HL-60/S4 treated with retinoic acid at 250 ng/mL for 4 days and 3 days (cell line): ENCODE results near the gene EZH2.

Source experiments
- in situ Hi-C: fragments of 300-500 bp; cut with MboI; formaldehyde crosslinking; loops from 2 replicates; pipeline ENCODE4 v1.7.0; 2022; ENCODE audit warnings: low sequenced_read_pairs

The EZH2 gene

DNA sequence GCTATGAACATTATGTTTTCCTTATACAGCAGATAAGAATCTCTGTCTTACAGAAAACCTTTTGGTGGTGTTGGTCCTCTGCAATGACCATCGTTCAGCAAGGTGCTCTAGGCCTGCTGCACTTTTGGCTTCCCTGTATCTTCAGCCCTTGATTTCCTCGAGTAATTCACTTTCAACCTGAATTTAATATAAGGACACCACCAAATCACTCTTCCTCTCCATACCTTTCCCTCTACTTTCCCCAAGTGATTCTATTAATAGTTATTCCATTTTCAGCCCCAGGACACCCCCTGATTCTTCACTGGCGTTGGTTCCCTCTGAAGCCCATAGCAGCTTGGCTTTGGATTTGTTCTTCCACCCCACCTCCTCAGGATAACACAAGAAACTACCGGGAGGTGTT is 72.2 kb downstream of the EZH2 start:
- in situ Hi-C loops = no loop called here

DNA sequence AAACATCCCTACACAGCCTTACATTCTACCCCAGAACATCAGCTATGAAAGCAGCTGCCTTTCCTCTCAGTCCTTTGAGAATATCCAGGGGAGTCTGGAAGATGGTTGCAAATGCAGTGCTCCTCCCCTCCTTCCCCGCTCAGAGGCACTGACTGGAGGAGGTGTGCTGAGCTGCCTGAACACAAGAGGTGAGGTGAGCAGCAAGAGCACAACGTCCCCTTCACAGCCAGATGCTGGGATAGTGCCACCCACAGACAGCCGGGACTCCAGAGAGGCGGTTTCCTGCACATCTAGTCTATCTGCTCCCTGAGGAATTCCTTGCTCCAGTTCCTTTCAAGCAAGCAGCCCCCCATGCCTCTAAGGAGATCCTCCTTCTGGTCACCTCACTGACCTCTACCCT is 74.2 kb downstream of the EZH2 start:
- in situ Hi-C loops = no loop called here

DNA sequence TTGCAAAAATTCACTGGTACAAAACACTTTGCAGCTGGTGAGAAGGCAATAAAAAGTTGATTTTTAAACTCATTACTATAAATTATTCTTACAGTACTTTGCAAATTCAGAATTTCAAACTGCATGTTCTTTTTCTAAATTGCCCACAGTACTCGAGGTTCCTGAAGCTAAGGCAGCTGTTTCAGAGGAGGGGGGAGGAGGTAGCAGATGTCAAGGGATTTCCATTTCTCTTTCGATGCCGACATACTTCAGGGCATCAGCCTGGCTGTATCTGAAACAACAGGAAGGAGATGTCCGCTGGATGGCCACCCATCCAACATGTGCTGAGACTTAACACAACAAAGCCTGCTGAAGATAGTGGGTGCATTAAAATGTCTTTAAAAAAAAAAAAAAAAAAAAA is 76.7 kb downstream of the EZH2 start:
- in situ Hi-C loops = no loop called here

DNA sequence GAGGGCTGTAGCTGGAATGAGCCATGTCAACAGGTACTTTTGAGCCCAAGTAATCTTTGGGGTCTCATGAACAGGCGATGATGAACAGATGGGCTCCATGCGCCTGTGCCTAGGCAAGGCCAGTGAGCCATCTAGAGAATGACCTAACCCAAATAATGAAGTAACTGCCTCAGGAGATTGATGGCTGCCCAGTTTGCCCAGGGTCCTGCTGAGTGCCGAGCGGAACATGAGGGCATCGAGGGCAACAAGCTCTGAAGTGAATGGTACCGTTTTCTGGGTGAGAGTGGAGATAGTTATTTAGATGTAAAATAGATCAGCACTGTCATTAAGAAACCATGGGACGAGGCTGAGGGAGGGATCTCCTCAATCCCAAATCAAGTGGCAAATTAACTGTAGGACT is 77.9 kb downstream of the EZH2 start:
- in situ Hi-C loops = no loop called here

DNA sequence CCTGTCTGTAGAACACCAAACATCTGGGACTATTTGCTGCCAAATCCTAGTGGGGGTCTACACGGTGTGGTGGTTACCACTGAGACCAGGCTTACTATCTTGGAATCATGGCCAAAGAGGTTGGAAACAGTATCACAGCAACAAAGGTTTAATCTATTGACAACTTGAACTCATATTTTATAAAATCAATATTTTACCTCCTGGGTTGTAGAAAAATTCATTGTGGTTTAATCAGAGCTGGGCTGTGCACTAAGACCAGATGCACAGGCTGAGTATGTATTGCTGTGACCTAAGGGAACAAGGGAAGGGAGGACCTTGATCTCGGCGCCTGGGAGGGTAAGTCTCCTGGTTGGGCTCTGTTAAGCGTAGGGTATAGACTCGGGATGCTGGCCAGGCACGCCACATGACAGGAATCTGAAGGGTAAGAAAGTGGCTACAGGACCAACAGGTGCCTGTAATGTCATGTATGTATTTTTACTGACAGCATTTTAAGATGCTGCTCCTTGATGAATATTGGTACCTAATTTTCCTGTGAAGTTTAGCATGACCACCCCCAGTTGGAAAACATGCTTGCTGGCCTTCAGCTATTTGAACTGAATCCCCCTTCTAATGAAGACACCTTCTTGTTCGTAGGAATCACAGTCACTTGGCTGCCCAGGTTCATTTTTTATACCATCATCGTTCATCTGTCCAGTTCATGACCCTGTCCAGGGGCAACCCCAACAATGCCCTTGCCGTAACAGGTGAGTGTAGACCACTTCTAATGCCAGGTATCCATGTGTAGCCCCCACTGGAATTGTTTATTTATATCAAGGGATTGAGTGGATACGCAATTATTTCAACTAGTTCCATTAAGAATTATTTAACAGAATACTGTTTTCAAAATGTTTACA is 79.5 kb downstream of the EZH2 start:
- in situ Hi-C loops = no loop called here

DNA sequence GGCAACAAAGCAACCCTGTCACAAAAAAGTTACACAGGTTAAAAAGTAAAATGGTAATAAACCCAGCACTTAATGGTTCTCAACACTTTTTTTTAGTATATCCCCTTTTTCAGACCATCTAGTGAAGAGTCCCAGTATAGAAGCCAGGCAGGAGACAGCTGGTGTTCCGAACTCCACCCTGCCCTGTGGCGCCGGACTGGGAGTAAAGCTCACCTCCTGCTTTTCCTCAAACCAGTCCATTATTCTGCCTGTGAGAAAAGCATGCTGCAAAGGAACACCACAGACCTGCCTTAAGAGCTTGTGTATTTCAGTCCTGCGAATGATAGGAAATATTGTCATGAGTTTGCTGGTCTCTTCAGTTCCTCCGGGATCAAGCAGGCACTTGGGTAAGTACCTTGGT is 81.0 kb downstream of the EZH2 start:
- in situ Hi-C loops = no loop called here

DNA sequence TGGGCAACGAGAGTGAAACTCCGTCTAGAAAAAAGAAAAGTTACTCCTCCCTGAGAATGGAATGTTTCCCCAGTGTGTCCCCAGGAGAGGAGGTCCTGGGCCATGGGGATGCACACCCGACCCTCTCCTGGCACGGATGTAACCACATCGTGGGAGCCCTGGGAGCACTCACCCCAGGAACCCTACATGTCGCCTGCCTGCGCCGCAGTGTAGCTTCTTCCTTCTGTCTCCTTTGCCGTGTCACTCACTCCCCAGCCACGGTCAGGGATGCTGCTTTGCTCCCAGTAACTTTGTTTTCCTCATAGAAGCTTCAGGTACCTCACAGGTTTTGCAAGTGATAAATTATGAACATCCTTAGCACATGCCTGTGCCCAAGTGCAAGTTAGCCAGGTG is 82.0 kb downstream of the EZH2 start:
- in situ Hi-C loops = no loop called here

DNA sequence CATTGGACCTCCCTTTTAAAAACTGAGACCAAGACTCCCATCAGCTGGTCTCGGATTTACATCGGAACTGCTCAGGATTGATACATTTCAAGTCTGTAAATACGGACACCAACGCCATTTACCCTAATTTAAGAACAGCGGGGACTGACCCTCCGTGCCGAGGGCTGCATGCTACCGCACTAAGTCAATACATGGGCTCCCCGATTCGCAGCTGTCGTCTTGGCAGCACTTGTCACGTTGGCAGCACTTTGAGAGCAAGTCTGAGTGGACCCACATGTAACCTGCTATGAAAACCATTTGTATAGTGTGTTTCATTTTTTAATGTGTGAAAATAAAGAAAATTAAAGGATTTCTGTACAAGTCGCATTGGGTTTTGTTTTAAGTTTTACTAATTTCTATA is 83.4 kb downstream of the EZH2 start:
- in situ Hi-C loops = no loop called here

DNA sequence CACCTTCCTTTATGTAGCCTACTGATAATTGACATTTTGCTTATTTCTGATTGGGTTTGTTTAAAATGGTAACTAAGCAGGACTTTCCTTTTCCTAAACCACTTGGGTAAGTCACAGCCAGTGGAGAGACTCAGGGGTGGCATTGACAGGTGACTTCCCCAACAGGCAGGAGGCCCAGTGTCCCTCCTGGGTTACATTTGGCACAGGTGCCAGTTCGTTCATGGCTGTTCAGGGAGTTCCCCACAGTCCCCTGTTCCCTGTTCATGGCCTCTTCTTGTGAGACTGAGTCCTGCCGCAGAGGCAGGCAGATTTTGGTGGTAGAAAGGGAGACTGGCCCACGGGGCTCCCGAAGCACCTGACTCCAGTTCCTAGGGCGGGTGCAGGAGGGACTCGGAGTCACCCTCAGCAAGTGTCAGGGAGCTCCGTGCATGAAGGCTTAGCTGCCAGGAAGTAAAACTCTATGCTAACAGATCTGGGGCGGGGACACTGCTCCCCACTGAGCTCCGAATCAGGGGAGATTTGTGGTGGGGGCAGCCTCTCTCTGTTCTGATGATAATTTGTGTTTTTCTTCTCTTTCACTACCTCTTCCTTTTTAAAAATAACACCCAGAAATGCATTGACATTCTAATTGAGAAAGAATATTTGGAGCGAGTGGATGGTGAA is 84.1 kb downstream of the EZH2 start:
- in situ Hi-C loops = no loop called here

DNA sequence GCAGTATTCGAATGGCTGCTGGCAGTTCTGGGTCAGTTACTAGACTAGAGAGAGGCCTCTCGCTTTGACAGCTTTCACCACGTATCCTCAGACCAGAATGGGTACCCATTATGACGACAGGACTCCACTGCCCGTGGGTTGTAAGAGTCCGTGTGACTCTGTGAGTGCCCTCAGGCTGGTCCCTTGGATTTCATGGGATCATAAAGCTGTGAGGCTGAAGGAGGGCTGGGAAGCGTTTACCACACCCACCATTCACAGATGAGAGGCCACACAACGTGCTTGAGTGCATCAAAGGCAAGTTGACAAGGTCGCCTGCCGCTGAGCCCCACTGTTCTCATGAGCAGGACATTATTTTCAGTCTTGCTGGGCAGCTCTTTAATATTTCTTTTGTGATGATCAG is 87.2 kb downstream of the EZH2 start:
- in situ Hi-C loops = no loop called here

DNA sequence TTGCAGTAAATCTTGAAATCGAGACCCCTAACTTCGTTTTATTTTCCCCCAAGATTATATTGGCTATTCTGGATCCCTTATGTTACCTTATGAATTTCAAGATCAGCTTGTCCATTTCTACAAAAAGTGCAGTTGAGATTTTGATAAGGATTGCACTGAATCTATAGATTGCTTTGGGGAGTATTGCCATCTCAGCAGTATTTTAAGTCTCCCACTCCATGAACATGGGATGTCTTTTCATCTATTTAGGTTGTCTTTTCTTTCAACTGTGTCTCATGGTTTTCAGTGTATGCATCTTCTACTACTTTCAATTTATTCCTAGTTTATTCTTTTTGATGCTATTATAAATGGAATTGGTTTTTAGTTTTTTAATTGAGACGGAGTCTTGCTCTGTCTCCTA is 89.6 kb downstream of the EZH2 start:
- in situ Hi-C loops = no loop called here

DNA sequence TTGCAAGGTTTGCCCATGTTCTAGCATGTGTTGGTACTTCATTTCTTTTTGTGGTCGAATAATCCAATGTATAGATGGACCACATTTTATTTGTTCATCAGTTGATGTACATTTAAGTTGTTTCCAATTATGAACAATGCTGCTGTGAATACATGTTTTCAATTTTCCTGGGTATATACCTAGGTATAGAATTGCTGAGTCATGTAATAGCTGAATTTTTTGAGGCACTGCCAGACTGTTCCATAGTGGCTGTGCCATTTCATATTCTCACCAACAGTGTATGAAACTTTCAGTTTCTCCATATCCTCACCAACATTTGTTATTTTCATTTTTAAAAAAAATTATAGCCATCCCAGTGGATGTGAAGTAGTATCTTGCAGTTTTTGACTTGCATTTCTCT is 90.5 kb downstream of the EZH2 start:
- in situ Hi-C loops = no loop called here

DNA sequence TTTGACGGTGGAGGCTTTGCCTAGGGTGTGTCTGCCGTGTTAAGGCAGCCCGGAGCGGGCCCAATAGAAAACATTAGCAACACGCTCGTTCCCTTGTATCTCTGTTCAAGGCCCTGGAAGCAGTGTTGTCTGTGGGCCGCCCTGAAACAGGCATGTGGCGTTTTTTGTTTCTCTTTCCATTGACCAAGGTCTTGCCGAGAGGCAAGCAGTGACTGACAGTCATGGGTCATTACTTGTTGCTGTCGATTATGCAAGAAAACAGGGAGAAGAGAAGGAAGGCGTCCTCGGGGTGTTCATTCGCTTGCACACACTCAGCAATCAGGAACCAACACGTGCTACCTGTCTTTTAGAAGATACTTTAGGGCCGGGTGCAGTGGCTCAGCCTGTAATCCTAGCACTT is 92.5 kb downstream of the EZH2 start:
- in situ Hi-C loops = no loop called here

DNA sequence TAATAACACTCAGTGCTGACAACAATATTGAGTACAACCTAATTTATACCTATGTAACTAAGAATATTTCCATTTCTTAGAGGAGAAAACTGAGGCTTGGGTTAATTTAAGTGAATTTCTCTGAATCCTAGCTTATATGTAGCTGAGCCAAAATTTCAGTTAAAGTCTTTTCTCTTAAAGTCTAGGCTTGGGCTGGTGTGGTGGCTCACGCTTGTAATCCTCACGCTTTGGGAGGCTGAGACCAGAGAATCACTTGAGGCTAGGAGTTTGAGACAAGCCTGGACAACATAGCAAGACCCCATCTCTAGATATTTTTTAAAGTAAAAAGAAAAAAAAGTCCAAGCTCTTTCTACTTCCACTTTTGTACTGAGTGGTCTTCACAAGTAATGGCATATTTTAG is 93.2 kb downstream of the EZH2 start:
- in situ Hi-C loops = no loop called here

DNA sequence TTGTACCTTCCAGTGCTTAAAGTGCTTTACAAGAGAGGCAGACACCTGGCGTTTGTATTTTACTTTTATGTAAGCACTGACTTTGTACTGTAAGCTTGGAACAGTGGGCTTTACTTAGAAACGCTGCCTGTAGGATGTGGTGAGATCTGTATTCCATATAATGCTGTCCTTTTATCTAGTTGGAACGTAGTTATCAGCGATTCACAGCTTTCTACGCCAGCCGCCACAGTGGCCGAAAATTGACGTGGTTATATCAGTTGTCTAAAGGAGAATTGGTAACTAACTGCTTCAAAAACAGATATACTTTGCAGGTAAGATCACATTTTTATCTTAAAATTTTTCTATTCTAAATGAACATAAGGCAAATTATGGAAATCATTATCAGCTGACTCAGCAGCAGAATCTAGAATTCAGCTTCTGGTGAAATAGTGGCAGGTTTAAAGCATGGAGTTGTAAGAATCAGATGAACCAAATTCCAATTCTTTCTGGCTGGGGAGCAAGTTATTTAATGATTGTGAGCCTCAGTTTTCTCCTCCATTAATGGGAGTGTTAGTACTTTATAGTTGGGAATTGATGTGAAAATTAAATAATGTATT is 93.9 kb downstream of the EZH2 start:
- in situ Hi-C loops = no loop called here

DNA sequence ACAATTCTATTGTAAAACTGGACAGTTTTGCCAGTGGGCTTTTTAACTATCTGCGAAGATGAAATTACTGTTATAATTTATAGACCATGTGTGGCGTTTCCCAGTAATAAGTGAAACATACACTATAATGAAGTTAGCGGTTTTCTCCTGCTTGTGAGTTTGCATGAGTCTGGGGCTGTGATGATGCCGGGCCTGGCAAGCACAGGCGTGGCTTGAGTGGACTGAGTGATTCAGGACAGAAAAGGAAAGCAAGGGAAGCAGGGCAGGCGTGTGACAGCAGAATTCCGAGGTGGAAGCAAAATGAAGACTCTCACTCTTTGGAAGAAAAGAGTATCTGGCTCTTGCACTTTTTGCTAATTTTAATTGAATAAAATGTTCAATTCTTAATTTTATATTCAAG is 94.9 kb downstream of the EZH2 start:
- in situ Hi-C loops = no loop called here

DNA sequence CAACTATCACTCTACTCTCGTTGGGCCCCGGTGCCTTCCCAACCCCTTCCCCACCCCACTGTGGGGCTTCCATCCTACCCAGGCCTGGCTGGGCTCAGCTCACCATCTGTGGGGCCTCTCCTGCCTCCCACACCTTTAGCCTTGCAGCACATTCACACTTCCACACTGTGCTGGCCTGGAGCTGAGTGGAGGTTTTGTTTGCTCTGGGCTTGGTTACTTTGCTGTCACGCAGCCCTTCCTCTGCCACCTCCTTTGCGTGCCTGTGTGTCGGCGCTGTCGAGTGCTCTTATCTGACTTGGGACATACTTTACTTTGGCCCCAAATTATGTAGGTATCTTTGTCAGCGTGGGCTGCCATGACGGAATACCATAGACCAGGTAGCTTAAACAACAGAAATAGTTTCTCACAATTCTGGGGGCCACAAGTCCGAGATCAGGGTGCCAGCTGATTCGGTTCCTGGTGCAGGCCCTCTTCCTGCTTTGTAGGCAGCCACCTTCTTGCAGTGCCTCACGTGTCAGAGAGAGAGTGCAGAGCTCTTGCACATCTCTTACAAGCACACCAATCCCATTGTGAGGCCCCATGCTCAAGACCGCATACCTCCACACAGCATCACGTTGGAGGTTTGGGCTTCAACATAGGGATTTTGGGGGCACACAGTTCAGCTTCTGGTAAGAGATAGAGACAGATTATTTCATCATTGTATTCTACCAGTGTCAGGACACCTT is 96.4 kb downstream of the EZH2 start:
- in situ Hi-C loops = no loop called here

DNA sequence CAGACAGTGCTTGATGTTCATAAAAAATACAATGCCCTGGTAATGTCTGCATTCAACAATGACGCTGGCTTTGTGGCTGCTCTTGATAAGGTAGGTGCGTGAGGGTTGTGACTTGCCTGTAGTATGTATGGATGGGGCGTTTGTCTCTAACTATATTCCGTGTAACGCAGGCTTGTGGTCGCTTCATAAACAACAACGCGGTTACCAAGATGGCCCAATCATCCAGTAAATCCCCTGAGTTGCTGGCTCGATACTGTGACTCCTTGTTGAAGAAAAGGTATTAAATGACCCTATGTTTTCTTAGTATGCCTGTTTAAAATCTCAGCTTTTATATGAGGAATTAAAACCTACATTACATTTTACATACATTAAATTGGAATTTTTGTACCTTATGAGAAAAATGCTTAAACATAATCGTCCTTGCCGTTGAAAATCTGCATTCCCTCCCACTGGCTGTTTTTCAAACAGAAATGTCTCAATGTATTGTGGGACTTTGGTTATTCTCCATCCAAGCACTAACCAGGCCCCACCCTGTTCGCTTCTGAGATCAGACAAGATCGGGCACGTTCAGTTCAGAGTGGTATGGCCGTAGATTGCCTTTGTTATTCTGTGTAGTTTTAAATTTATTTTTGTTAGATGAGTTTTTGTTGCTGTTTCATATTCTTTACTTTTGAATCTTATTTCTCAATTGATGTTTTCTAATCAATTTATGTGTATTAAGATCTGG is 100.1 kb downstream of the EZH2 start:
- in situ Hi-C loops = no loop called here

DNA sequence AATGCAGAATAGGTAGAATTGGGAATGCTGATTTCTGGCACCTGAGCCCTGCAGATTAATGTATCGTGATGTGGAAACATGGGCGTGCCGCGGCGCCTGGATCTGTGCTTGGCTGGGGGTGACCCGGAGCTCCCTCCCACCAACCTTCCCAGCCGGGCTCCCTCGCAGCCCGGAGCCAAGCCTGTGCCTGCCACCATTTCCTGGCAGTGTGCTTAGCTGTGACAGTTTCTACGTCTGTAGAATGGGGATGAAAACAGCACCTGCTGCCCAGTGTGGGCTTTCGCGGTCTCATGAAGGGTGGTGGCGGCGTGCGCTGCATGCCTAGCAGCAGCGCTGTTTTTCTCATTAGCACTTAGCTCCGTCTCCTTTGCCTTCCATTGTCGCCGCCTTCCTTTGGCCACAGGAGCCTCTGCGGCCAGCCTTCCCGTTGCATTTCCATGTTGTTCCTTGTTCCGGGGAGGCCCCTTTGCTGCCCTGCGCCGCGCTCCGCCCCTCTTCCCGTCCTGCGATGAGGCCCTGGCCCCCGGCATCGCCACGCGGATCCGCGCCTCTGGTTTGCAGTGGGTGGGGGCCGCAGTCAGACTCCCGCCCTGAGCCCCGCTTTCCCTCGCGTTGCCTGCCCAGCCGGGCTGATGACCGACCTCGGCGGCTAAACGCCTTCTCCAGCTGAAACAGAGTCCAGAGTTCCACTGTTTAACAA is 101.2 kb downstream of the EZH2 start:
- in situ Hi-C loops = no loop called here

DNA sequence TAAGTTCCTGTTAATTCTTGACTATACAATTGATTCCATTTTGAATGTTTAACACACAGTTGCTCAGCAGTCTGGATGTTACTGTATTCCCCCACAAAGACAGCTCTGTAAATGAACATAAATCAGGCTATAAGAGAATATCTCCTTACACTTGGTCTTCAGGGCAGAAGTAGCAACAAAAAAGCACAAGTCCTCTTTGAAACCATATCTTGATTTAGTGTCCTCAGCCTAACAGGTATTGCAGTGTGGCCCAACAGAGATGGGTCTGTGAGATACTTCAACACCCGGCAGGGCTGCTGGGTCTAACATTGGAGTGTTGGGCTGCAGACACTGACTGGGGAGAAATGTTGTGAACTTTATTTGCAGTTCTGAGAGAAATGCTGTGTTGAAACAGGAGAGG is 109.6 kb downstream of the EZH2 start:
- in situ Hi-C loops = no loop called here
